GM21576 (cell line): ENCODE results near the gene UPF1.
"Not testable (repeated sequence)": the region's sequence is repeated elsewhere in the genome, so short reads cannot be mapped to it uniquely, and the experiment has no call there.

Source experiments
- ATAC-seq: cut with Tn5 transposase; IDR thresholded peaks from one replicate; pipeline ENCODE4 v1.9.1; 2021; ENCODE audit warnings: mild to moderate bottlenecking, moderate library complexity; ENCODE audit not compliant: unreplicated experiment

UPF1 gene

GRCh38 chr19:18910801-18911436, 79.2 kb downstream of the UPF1 start:
- ATAC-seq, result no peak

- ATAC-seq, result no peak
Measured at GRCh38 chr19:18912933-18913332, 81.2 kb downstream of the UPF1 start.

GRCh38 chr19:18913466-18913865, 81.7 kb downstream of the UPF1 start:
- ATAC-seq, result no peak

GRCh38 chr19:18915639-18916038, 83.9 kb downstream of the UPF1 start:
- ATAC-seq, result no peak

- not testable (repeated sequence) for ATAC-seq
Measured at GRCh38 chr19:18917593-18917992, 85.8 kb downstream of the UPF1 start.
